WTC11 (cell line): Measurements from ENCODE around the gene BICDL1. TPM values are rescaled to one million over a fixed set of nuclear protein-coding genes. Genes with fewer than 3 reads are reported as not detected.

Source experiments
- ATAC-seq: fragments of 200-7000 bp; cut with Tn5 transposase; 2 replicates; pipeline ENCODE4 v1.10.0; 2021; ENCODE audit warnings: mild to moderate bottlenecking, moderate library complexity
- CTCF ChIA-PET: fragments of 300-600 bp; sonication (Branson Sonifier 250); formaldehyde crosslinking; loops from one replicate; lab custom pipeline; 2021; ENCODE audit warnings: antibody characterized with exemption; lab: Charles Lee
- POLR2A ChIA-PET: fragments of 350-600 bp; sonication (Branson Sonifier 250); formaldehyde crosslinking; loops from one replicate; lab custom pipeline; 2021; ENCODE audit warnings: antibody characterized with exemption; lab: Charles Lee
- DNase-seq: peaks from one replicate; pipeline ENCODE4 v3.0.0; 2021; ENCODE audit warnings: low spot score
- H3K27ac Mint-ChIP-seq: 2 replicates; pipeline ENCODE4 v1.8.0; 2021; ENCODE audit warnings: mixed read lengths
- H3K27me3 Mint-ChIP-seq: 2 replicates; pipeline ENCODE4 v1.8.0; 2021; ENCODE audit warnings: low read depth, mild to moderate bottlenecking, moderate library complexity, mixed read lengths
- H3K36me3 Mint-ChIP-seq: 2 replicates; pipeline ENCODE4 v1.8.0; 2021; ENCODE audit warnings: mixed read lengths
- H3K4me1 Mint-ChIP-seq: 2 replicates; pipeline ENCODE4 v1.8.0; 2022; ENCODE audit warnings: mixed read lengths
- H3K4me3 Mint-ChIP-seq: 2 replicates; pipeline ENCODE4 v1.8.0; 2021; ENCODE audit warnings: mild to moderate bottlenecking, moderate library complexity, mixed read lengths
- H3K9me3 Mint-ChIP-seq: 2 replicates; pipeline ENCODE4 v1.8.0; 2021; ENCODE audit warnings: mixed read lengths
- ATF2 ChIP-seq: sonication (generic); formaldehyde crosslinking; IDR thresholded peaks from 2 replicates; pipeline ENCODE4 v1.8.1; 2022; ENCODE audit warnings: low read depth, missing genetic modification reagents, borderline replicate concordance
- CREB1 ChIP-seq: sonication (generic); formaldehyde crosslinking; IDR thresholded peaks from 2 replicates; pipeline ENCODE4 v1.8.0; 2023; ENCODE audit warnings: mild to moderate bottlenecking, missing genetic modification reagents
- E2F1 ChIP-seq: sonication (generic); formaldehyde crosslinking; IDR thresholded peaks from 2 replicates; pipeline ENCODE4 v1.8.0; 2022; ENCODE audit warnings: mild to moderate bottlenecking, missing genetic modification reagents
- E2F5 ChIP-seq: sonication (generic); formaldehyde crosslinking; IDR thresholded peaks from 2 replicates; pipeline ENCODE4 v1.8.1; 2022; ENCODE audit warnings: mild to moderate bottlenecking, moderate library complexity, missing genetic modification reagents
- ETV6 ChIP-seq: sonication (generic); formaldehyde crosslinking; IDR thresholded peaks from 2 replicates; pipeline ENCODE4 v1.8.1; 2022; ENCODE audit warnings: mild to moderate bottlenecking, missing genetic modification reagents
- FOXK1 ChIP-seq: sonication (generic); formaldehyde crosslinking; IDR thresholded peaks from 2 replicates; pipeline ENCODE4 v1.8.0; 2022; ENCODE audit warnings: mild to moderate bottlenecking, moderate library complexity, missing genetic modification reagents
- FOXP4 ChIP-seq: sonication (generic); formaldehyde crosslinking; IDR thresholded peaks from 2 replicates; pipeline ENCODE4 v1.8.0; 2022; ENCODE audit warnings: mild to moderate bottlenecking, missing genetic modification reagents
- GTF2I ChIP-seq: fragments of 250-450 bp; sonication (Bioruptor Pico); conservative IDR thresholded peaks from 2 replicates; pipeline ENCODE4 v1.4.0; 2021; ENCODE audit warnings: mild to moderate bottlenecking
- KAT7 ChIP-seq: sonication (generic); formaldehyde crosslinking; IDR thresholded peaks from 2 replicates; pipeline ENCODE4 v1.8.1; 2023; ENCODE audit warnings: missing genetic modification reagents, mild to moderate bottlenecking, borderline replicate concordance
- MYBL2 ChIP-seq: sonication (generic); formaldehyde crosslinking; IDR thresholded peaks from 2 replicates; pipeline ENCODE4 v1.8.1; 2023; ENCODE audit warnings: mild to moderate bottlenecking, moderate library complexity, missing genetic modification reagents
- NFATC4 ChIP-seq: fragments of 250-450 bp; sonication (Bioruptor Pico); IDR thresholded peaks from 2 replicates; pipeline ENCODE4 v1.9.0; 2021; ENCODE audit warnings: mild to moderate bottlenecking
- PREB ChIP-seq: sonication (generic); formaldehyde crosslinking; IDR thresholded peaks from 2 replicates; pipeline ENCODE4 v1.8.1; 2022; ENCODE audit warnings: mild to moderate bottlenecking, missing genetic modification reagents, moderate library complexity, borderline replicate concordance
- PRRX2 ChIP-seq: fragments of 250-450 bp; sonication (Bioruptor Pico); IDR thresholded peaks from 2 replicates; pipeline ENCODE4 v1.8.0; 2021; ENCODE audit warnings: mild to moderate bottlenecking
- RELA ChIP-seq: sonication (generic); formaldehyde crosslinking; IDR thresholded peaks from 2 replicates; pipeline ENCODE4 v1.8.1; 2022; ENCODE audit warnings: missing genetic modification reagents, mild to moderate bottlenecking, borderline replicate concordance
- SOX15 ChIP-seq: fragments of 250-450 bp; sonication (Bioruptor Pico); IDR thresholded peaks from 2 replicates; pipeline ENCODE4 v1.9.0; 2021; ENCODE audit warnings: mild to moderate bottlenecking
- SP1 ChIP-seq: sonication (generic); formaldehyde crosslinking; conservative IDR thresholded peaks from 2 replicates; pipeline ENCODE4 v1.8.1; 2022; ENCODE audit warnings: missing genetic modification reagents
- ZNF121 ChIP-seq: sonication (generic); formaldehyde crosslinking; IDR thresholded peaks from 2 replicates; pipeline ENCODE4 v1.8.0; 2023; ENCODE audit warnings: missing genetic modification reagents
- ZNF416 ChIP-seq: fragments of 250-450 bp; sonication (Bioruptor Pico); IDR thresholded peaks from 2 replicates; pipeline ENCODE4 v1.9.0; 2021; ENCODE audit warnings: mild to moderate bottlenecking, inconsistent platforms
- ZNF423 ChIP-seq: fragments of 250-450 bp; sonication (Bioruptor Pico); IDR thresholded peaks from 2 replicates; pipeline ENCODE4 v2.1.2; 2022; ENCODE audit warnings: mild to moderate bottlenecking, moderate library complexity
- total RNA-seq: library from RNA; stranded (reverse); gene quantifications from 3 replicates; pipeline ENCODE4 v1.2.3, GENCODE V29; 2021

Gene BICDL1
- total RNA-seq, 1 experiment from 2014 or later = 23.1 TPM

- ChIA-PET POLR2A (interaction anchor here (0.9 to 1.5 kb wide), 5 partner anchors 22 to 96 kb away, joined by 3 to 23 read pairs (median 4); partner anchors contain the start of gene RAB35), CTCF (interaction anchor here (0.6 to 1.9 kb wide), 22 partner anchors 7 to 216 kb away, joined by 3 to 48 read pairs (median 3); partner anchors contain the start of genes BICDL1, RAB35 and SIRT4)
- TF ChIP-seq CREB1 = no peak
- TF ChIP-seq E2F1 (CRISPR knock-in tag) = no peak
- no peak for TF ChIP-seq PREB (CRISPR knock-in tag)
- no peak for TF ChIP-seq ZNF121 (CRISPR knock-in tag)
- TF ChIP-seq PRRX2 (CRISPR knock-in tag) = no peak
- TF ChIP-seq ATF2 (CRISPR knock-in tag) = no peak
- no peak for TF ChIP-seq FOXP4 (CRISPR knock-in tag)
- no peak for TF ChIP-seq MYBL2 (CRISPR knock-in tag)
- TF ChIP-seq RELA = no peak
- TF ChIP-seq SOX15 (CRISPR knock-in tag) = no peak
- no peak for TF ChIP-seq NFATC4
- TF ChIP-seq ZNF416 = no peak
- TF ChIP-seq SP1 = no peak
- no peak for TF ChIP-seq KAT7 (CRISPR knock-in tag)
- ATAC-seq (peak; percentile 6), DNase-seq (no peak)
- H3K27ac Mint-ChIP-seq = peak overlapping the region; percentile 98
- peaks cover 33% of the 10 kb centered on the region for H3K4me1 Mint-ChIP-seq
- peak overlapping the region; percentile 66 for H3K4me3 Mint-ChIP-seq
- H3K27me3 Mint-ChIP-seq = no peaks in the 10 kb centered on the region
- no peaks in the 10 kb centered on the region for H3K9me3 Mint-ChIP-seq
- peaks cover 12% of the 10 kb centered on the region for H3K36me3 Mint-ChIP-seq
Measured at GRCh38 chr12:120085920-120086645, 97.0 kb downstream of the BICDL1 start.

GRCh38 chr12:120086801-120087621 lies 98.0 kb downstream of the BICDL1 start:
- Mint-ChIP-seq H3K27ac (peak overlapping the region; percentile 98), H3K27me3 (no peaks in the 10 kb centered on the region), H3K4me1 (peaks cover 33% of the 10 kb centered on the region), H3K4me3 (peak overlapping the region; percentile 66), H3K36me3 (peaks cover 7% of the 10 kb centered on the region), H3K9me3 (no peaks in the 10 kb centered on the region)
- ChIA-PET POLR2A (interaction anchor here (0.8 to 1.5 kb wide), 5 partner anchors 22 to 98 kb away, joined by 3 to 23 read pairs (median 5); partner anchors contain the start of genes BICDL1 and RAB35), CTCF (interaction anchor here (0.6 to 1.9 kb wide), 28 partner anchors 9 to 420 kb away, joined by 3 to 48 read pairs (median 3); partner anchors contain the start of genes BICDL1, PRKAB1, RAB35 and SIRT4)
- ATAC-seq (peak; percentile 95), DNase-seq (peak; percentile 100)
- TF ChIP-seq FOXK1 (CRISPR knock-in tag) = peak; percentile 85
- TF ChIP-seq SP1 = peak; percentile 78
- TF ChIP-seq ZNF423 (CRISPR knock-in tag) = 0 out of 2 replicates have a peak, but pooled peaks have one; percentile 4
- peak; percentile 89 for TF ChIP-seq FOXP4 (CRISPR knock-in tag)
- TF ChIP-seq RELA = peak; percentile 21; the same call in 1 of the 2 replicates
- peak; percentile 95 for TF ChIP-seq ETV6 (CRISPR knock-in tag)
- TF ChIP-seq E2F5 = 0 out of 2 replicates have a peak, but pooled peaks have one; percentile 39
- TF ChIP-seq GTF2I (CRISPR knock-in tag) = no peak
